Kidney epithelial cell (primary cell): ENCODE measurements around the gene EMILIN2. TPM values are rescaled to one million over a fixed set of nuclear protein-coding genes. Genes with fewer than 3 reads are reported as not detected.
"Not testable (repeated sequence)": the region's sequence is repeated elsewhere in the genome, so short reads cannot be mapped to it uniquely, and the experiment has no call there.

Experiments
- DNase-seq: peaks from one replicate; pipeline ENCODE4 v3.0.0-alpha.2; 2010; ENCODE audit warnings: low read depth
- H3K27me3 ChIP-seq: 2 replicates; pipeline ENCODE4 v1.6.0; 2011; ENCODE audit warnings: low read length; ENCODE audit not compliant: control insufficient read depth, insufficient read depth
- H3K36me3 ChIP-seq: 2 replicates; pipeline ENCODE4 v1.5.1; 2011; ENCODE audit warnings: low read length; ENCODE audit not compliant: control insufficient read depth, insufficient read depth
- H3K4me3 ChIP-seq: 2 replicates; pipeline ENCODE4 v1.5.1; 2011; ENCODE audit warnings: low read depth, mild to moderate bottlenecking, control low read depth, low read length
- CTCF ChIP-seq: IDR thresholded peaks from 2 replicates; pipeline ENCODE4 v1.5.1; 2011; ENCODE audit warnings: mild to moderate bottlenecking, moderate library complexity, low read length, control low read depth, inconsistent platforms; ENCODE audit not compliant: insufficient read depth, poor library complexity, severe bottlenecking
- total RNA-seq: library from RNA; depleted of rRNA; stranded (reverse); fragments of >200 nt; gene quantifications from 2 replicates; pipeline ENCODE4 v1.2.3, GENCODE V29; 2015

Gene EMILIN2
- total RNA-seq = 27.0 and 41.6 TPM in 2 replicates

- Histone ChIP-seq H3K4me3 (peak within 1 kb of the TSS; percentile 37), H3K27me3 (peaks cover 27% of the 10 kb centered on the region), H3K36me3 (no peaks in the 10 kb centered on the region)
- DNase-seq = no peak
- no peak for TF ChIP-seq CTCF
Measured at GRCh38 chr18:2846636-2847316, at the start of gene EMILIN2. TSS of gene EMILIN2 (plus strand) at chr18:2847006. CDS start at chr18:2847189, 183 bp downstream.

GRCh38 chr18:2797951-2798350 is 48.9 kb upstream of the EMILIN2 start:
- no peak for TF ChIP-seq CTCF
- no peaks in the 10 kb centered on the region for H3K36me3 ChIP-seq
- no peaks in the 10 kb centered on the region for H3K27me3 ChIP-seq
- H3K4me3 ChIP-seq = no peak overlapping the region
- DNase-seq = no peak

GRCh38 chr18:2799369-2799768 is 47.4 kb upstream of the EMILIN2 start:
- Histone ChIP-seq H3K27me3 (no peaks in the 10 kb centered on the region), H3K36me3 (no peaks in the 10 kb centered on the region), H3K4me3 (no peak overlapping the region)
- no peak for TF ChIP-seq CTCF
- DNase-seq = no peak

- DNase-seq = no peak
- H3K4me3 ChIP-seq = no peak overlapping the region
Measured at GRCh38 chr18:2805970-2806943, 40.5 kb upstream of the EMILIN2 start.

GRCh38 chr18:2808640-2809039 is 38.2 kb upstream of the EMILIN2 start:
- DNase-seq, H3K36me3 ChIP-seq, H3K4me3 ChIP-seq, H3K27me3 ChIP-seq: not testable (repeated sequence)

More at GRCh38 chr18:2805970-2806943, 40.5 kb upstream of the EMILIN2 start:
- Histone ChIP-seq H3K27me3 (no peaks in the 10 kb centered on the region), H3K36me3 (no peaks in the 10 kb centered on the region)
- no peak for TF ChIP-seq CTCF

GRCh38 chr18:2809666-2810183 is 37.1 kb upstream of the EMILIN2 start:
- not testable (repeated sequence) for DNase-seq, H3K4me3 ChIP-seq, H3K27me3 ChIP-seq, H3K36me3 ChIP-seq
